NCI-H524 (cell line): ENCODE data around the gene KLHL6.
"Not testable (repeated sequence)": the region's sequence is repeated elsewhere in the genome, so short reads cannot be mapped to it uniquely, and the experiment has no call there.

Experiments
- DNase-seq, 2 experiments: peaks; one replicate each; lab custom pipeline; 2025; lab: John Stamatoyannopoulos, UW

Gene KLHL6

GRCh38 chr3:183446838-183447205 lies 108.7 kb downstream of the KLHL6 start:
- no peak for DNase-seq

- no peak for DNase-seq
Observed at GRCh38 chr3:183444748-183445147, 110.8 kb downstream of the KLHL6 start.

DNA sequence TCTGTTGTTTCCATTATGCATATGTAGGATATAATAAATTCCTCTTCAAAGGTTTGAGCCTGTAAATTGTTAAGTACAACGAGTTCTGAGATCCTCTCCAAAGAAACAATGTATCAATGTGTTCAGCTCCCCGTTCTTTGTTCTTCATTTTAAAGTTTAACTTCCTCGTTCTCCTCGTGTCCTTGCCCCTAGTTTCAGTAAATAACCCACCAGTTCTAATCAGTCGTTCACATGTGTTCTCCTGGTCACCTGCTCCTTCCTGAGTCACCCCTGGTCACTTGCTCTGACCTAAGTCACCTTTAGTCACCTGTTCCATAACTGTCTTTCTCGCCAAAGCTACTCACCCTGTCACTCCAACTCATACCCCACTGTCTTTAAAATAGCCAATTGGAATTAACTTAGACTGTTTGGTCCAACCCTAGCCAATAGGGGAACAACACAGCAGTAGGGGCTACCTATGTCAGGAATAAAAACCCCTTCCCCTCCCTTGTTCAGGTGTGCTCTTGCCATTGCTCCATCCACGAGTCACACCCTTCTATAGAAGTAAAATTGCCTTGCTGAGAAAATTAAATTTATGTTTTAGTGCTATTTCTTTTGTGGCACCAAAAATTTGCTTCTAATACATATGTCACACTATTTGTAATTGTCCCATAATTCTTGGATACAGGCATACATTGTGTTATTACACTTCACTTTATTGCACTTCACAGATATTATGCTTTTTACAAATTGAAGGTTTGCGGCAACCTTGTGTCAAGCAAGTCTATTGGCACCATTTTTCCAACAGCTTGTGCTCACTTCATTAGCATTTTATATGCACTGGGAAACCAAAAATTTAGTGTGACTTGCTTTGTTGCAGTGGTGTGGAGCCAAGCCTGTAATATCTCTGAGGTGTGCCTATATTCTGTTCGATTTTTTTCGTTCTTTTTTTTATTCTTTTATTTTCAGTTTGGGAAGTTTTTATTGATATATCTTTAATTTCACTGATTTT lies 111.8 kb downstream of the KLHL6 start:
- no peak for DNase-seq

GRCh38 chr3:183442994-183443393 lies 112.5 kb downstream of the KLHL6 start:
- DNase-seq = no peak

GRCh38 chr3:183440521-183440920 lies 115.0 kb downstream of the KLHL6 start:
- DNase-seq = not testable (repeated sequence)

GRCh38 chr3:183439515-183439914 lies 116.0 kb downstream of the KLHL6 start:
- DNase-seq = no peak

DNA sequence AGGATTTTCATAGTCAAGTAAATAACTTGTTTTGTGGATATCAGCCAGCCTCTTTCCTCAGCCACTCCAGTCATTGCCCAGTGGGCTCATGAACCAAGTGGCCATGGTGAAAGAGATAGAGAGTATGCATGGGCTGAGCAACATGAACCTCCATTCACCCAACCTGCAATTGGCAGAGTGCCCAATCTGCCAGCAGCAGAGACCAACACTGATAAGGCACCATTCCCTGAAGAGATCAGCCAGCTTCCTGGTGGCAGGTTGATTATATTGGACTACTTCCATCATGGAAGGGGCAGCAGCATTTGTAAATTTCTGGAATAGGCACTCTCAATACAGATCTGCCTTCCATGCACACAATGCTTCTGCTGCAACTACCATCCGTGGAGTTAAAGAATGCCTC lies 116.8 kb downstream of the KLHL6 start:
- DNase-seq = peak in 1 of 2 experiments; percentile 40

DNA sequence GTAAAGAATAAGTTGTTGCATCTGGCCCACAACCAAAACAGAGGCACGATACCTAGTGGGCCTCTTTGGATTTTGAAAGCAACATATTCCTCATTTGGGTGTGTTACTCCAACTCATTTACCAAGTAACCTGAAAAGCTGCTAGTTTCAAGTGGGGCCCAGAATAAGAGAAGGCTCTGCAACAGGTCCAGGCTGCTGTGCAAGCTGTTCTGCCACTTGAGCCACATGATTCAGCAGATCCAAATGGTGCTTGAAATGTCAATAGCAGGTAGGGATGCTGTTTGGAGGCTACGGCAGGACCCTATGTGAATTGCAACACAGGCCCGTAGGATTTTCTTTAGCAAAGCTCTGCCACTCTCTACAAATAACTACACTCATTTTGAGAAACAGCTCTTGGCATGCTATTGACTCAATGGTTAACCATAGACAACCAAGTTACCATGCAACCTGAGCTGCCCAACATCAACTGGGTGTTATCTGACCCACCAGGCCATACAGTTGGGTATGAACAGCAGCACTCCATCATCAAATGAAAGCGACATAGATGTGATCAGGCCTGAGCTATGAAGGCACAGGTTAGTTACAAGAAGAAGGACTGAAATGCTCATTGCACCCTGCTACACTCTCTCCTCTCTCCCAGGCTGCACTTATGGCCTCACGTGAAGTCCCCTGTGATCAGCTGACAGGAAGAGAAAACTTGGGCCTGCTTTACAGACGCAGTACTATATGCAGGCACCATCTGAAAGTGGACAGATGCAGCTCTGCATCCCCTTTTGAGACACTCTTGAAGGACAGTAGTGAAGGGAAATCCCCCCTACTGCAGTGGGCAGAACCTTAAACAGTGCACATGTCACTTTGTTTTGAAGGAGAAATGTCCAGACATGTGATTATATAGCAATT lies 117.6 kb downstream of the KLHL6 start:
- peak; percentile 98 to 99 for DNase-seq
